Left lung (tissue), 10 donors: Measurements from ENCODE around the gene COP1. TPM values are rescaled to one million over a fixed set of nuclear protein-coding genes. Genes with fewer than 3 reads are reported as not detected.
"Not testable (repeated sequence)": the region's sequence is repeated elsewhere in the genome, so short reads cannot be mapped to it uniquely, and the experiment has no call there.

Experiments
- ATAC-seq: fragments of 200-7000 bp; cut with Tn5 transposase; one replicate; pipeline ENCODE4 v1.9.1; 2020; ENCODE audit warnings: moderate library complexity
- DNase-seq, 4 donors: peaks; one replicate each; pipeline ENCODE4 v3.0.0-alpha.2; 2013 to 2020
- H3K27ac ChIP-seq, 2 donors: fragments of 200-600 bp; sonication (generic) in 1 of 2; one replicate each; pipeline versions ENCODE4 v1.5.0 to v1.8.0; 2020 to 2021
- H3K27me3 ChIP-seq, 2 donors: fragments of 200-600 bp; sonication (generic) in 1 of 2; one replicate each; pipeline versions ENCODE4 v1.5.0 to v1.8.0; 2020 to 2021
- H3K36me3 ChIP-seq, 2 donors: fragments of 200-600 bp; sonication (generic) in 1 of 2; one replicate each; pipeline versions ENCODE4 v1.5.0 to v1.8.0; 2020 to 2021
- H3K4me1 ChIP-seq, 2 donors: fragments of 200-600 bp; one replicate each; pipeline ENCODE4 v1.8.0; 2021
- H3K4me3 ChIP-seq, 2 donors: fragments of 200-600 bp; sonication (generic) in 1 of 2; one replicate each; pipeline versions ENCODE4 v1.5.0 to v1.8.0; 2020 to 2021; ENCODE audit warnings: mild to moderate bottlenecking in 1 of 2
- H3K9me3 ChIP-seq, 2 donors: fragments of 200-600 bp; sonication (generic) in 1 of 2; one replicate each; pipeline versions ENCODE4 v1.5.0 to v1.8.0; 2020 to 2021
- intact Hi-C, 2 donors: fragments of 100-400 bp; cut with DNase I; formaldehyde crosslinking; loops; one replicate each; pipeline versions ENCODE4 v1.11.2 to v1.14.2; 2022
- polyA plus RNA-seq, 6 donors: library from polyadenylated mRNA; unstranded; fragments of 120-200 nt; gene quantifications; one replicate each; pipeline ENCODE4 v1.2.1, GENCODE V29; 2013; ENCODE audit not compliant: insufficient read length in 6 of 6
- total RNA-seq, 2 donors: library from RNA; stranded (reverse); fragmentation: NEBNext Ultra II Directional; extraction: Animal tissue kit (Norgen Biotek cat#: 25700); gene quantifications; one replicate each; pipeline ENCODE4 v1.2.1, GENCODE V29; 2021
- TF ChIP-seq, protein P1 (sequence below), 2 donors: fragments of 200-600 bp; sonication (generic) in 1 of 2; IDR thresholded peaks; one replicate each; pipeline versions ENCODE4 v1.5.0 to v1.8.0; 2021; ENCODE audit warnings: antibody characterized with exemption in 2 of 2
- donor health status: DM: no; HTN: yes; CAD: no.
- donor health status: DM: no; HTN: no; CAD: no.

COP1 gene
- total and polyA plus RNA-seq, 8 donors: 42.5 to 64.3 (median 57.7) TPM

DNA sequence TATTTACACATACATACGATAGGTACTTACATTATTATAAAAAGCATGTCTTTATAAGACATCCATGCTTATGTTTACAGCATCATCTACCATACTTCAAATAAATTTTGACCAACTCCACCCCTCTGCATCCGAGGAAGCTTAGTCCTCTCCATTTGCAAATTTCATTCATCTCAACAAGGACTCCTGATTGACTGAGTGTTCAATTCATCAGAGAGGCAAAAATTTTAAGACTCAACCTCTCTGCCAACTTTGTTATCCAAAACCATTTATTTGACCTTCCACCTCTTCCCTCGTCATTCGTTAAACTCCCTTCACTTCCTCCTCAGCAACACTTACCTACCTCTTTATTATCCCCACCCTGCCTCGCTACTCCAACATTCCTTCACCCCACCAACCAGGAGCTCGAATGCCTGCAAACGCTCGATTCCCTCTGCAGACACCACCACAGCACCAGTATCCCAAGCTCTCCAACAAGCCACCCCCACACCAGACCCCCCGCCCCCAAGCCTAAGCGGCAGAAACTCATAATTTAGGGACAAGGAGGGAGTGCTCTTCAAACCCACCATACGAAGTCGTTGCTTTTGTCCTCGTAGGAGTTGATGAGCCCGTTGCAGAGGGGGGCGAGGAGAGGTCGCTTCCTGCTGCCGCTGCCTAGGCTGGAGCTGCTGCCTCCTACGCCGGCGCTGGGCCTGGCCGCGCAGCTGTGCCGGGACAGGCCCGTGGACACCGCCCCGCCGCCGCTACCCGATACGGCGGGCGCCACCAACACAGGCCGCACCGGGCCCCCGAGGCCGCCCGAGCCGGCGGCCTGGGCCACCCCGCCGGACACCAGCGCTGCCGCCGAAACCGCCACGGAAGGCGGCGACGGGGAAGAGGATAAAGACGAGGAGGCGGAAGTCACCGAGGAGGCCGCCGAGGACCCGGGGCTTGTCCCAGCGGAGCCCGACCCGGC, 803 bp downstream of the COP1 start:
- peak; percentile 51 for ATAC-seq
- peak overlapping the region; percentile 91 to 95 for H3K4me3 ChIP-seq
- intact Hi-C loops: no loop called here

GRCh38 chr1:176205332-176205914, 1.7 kb downstream of the COP1 start:
- no peak for DNase-seq
- Histone ChIP-seq H3K9me3 (no peaks in the 10 kb centered on the region), H3K36me3 (no peaks in the 10 kb centered on the region), H3K27ac (peak overlapping the region; percentile 97 to 99), H3K4me3 (peak overlapping the region; percentile 91 to 95), H3K27me3 (no peaks in the 10 kb centered on the region), H3K4me1 (peaks cover 5 to 61% of the 10 kb centered on the region in 2 donors)
- TF ChIP-seq, protein P1, sequence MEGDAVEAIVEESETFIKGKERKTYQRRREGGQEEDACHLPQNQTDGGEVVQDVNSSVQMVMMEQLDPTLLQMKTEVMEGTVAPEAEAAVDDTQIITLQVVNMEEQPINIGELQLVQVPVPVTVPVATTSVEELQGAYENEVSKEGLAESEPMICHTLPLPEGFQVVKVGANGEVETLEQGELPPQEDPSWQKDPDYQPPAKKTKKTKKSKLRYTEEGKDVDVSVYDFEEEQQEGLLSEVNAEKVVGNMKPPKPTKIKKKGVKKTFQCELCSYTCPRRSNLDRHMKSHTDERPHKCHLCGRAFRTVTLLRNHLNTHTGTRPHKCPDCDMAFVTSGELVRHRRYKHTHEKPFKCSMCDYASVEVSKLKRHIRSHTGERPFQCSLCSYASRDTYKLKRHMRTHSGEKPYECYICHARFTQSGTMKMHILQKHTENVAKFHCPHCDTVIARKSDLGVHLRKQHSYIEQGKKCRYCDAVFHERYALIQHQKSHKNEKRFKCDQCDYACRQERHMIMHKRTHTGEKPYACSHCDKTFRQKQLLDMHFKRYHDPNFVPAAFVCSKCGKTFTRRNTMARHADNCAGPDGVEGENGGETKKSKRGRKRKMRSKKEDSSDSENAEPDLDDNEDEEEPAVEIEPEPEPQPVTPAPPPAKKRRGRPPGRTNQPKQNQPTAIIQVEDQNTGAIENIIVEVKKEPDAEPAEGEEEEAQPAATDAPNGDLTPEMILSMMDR (IDR thresholded peaks at IDR 0.05): no peak
- intact Hi-C loops: no loop called here
- ATAC-seq: no peak

More for the DNA sequence above, 803 bp downstream of the COP1 start:
- Histone ChIP-seq H3K27me3 (no peaks in the 10 kb centered on the region), H3K27ac (peak overlapping the region; percentile 97 to 99), H3K4me1 (peaks cover 5 to 61% of the 10 kb centered on the region in 2 donors), H3K9me3 (no peaks in the 10 kb centered on the region), H3K36me3 (no peaks in the 10 kb centered on the region)
- TF ChIP-seq, protein P1 (IDR thresholded peaks at IDR 0.05): no peak
- peak; percentile 39 to 92 (median 44) for DNase-seq

DNA sequence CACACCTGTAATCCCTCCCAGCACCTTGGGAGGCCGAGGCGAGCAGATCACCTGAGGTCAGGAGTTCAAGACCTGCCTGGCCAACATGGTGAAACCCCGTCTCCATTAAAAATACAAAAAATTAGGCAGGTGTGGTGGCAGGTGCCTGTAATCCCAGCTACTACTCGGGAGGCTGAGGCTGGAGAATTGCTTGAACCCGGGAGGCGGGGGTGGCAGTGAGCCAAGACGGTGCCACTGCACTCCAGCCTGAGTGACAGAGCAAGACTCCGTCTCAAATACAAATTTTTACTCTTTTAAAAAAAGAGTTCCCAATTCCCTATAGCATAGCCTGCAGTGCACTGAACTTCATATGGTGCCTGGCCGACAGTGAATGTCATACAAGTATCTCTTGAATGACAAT, 2.4 kb downstream of the COP1 start:
- ATAC-seq, H3K9me3 ChIP-seq, H3K36me3 ChIP-seq, H3K27me3 ChIP-seq, DNase-seq, intact Hi-C loops: not testable (repeated sequence)
- Histone ChIP-seq H3K27ac (peak overlapping the region in 1 of 2 donors; percentile 99), H3K4me3 (peak overlapping the region; percentile 91 to 95), H3K4me1 (peaks cover 5 to 62% of the 10 kb centered on the region in 2 donors)

DNA sequence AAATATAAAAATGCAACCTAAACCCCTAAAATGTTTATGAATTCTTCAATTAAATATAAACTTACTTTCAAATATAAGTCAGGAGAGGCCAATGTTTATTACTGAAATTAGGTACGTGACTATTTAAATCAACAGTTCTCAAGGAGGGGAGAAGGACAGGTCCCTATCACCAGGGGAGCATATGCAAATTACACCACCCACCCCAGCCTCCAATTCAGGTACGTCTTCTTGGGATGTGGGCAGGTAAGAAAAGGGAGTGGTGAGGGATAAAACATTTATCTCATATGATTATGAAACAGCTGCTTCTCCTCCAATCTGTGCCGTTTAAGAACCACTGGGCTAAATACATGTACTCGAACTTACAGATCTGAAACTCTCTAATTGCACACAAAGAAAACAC, 3.4 kb downstream of the COP1 start:
- TF ChIP-seq, protein P1 (IDR thresholded peaks at IDR 0.05): no peak
- DNase-seq (no peak), ATAC-seq (no peak)
- no peak overlapping the region for H3K4me3 ChIP-seq
- H3K9me3 ChIP-seq: no peaks in the 10 kb centered on the region
- H3K4me1 ChIP-seq: peaks cover 5 to 62% of the 10 kb centered on the region in 2 donors
- intact Hi-C loops: no loop called here
- no peaks in the 10 kb centered on the region for H3K36me3 ChIP-seq
- no peak overlapping the region for H3K27ac ChIP-seq
- no peaks in the 10 kb centered on the region for H3K27me3 ChIP-seq

- DNase-seq: no peak
- Histone ChIP-seq H3K36me3 (no peaks in the 10 kb centered on the region), H3K9me3 (no peaks in the 10 kb centered on the region), H3K4me1 (peaks cover 5 to 65% of the 10 kb centered on the region in 2 donors), H3K27me3 (no peaks in the 10 kb centered on the region), H3K27ac (no peak overlapping the region), H3K4me3 (no peak overlapping the region)
- intact Hi-C loops: no loop called here
- TF ChIP-seq, protein P1 (IDR thresholded peaks at IDR 0.05): no peak
- no peak for ATAC-seq
These were observed 5.5 kb downstream of the COP1 start for GRCh38 chr1:176201568-176201967.
